Spleen (tissue), 7 donors: ENCODE measurements around the gene OR9G4.

Experiments used
- POLR2A ChIP-seq, 3 donors: fragments of 450-650 bp; IDR thresholded peaks; one replicate each; pipeline ENCODE4 v1.5.1; 2017; ENCODE audit warnings: antibody characterized with exemption in 3 of 3, mild to moderate bottlenecking in 1 of 3
- POLR2AphosphoS5 ChIP-seq, 3 donors: sonication (generic); formaldehyde crosslinking; IDR thresholded peaks; one replicate each; pipeline ENCODE4 v1.5.1; 2017; ENCODE audit warnings: antibody characterized with exemption in 3 of 3
- TF ChIP-seq, protein P1 (sequence below), 11 experiments: fragments of 200-600 bp in 7 of 11; fragments of 450-650 bp in 4 of 11; sonication (generic) in 4 of 11; IDR thresholded peaks in 8 of 11; conservative IDR thresholded peaks in 3 of 11; 1 replicate in 7 of 11; 2 replicates in 4 of 11; pipeline versions ENCODE4 v1.4.0 to v1.8.0; 2016 to 2021; ENCODE audit warnings: antibody characterized with exemption in 11 of 11, inconsistent platforms in 4 of 11, mild to moderate bottlenecking in 1 of 11
- donor health status: DM: no; HTN: no; CAD: no; lungs with moderate emphysema.
- donor health status: DM: no; HTN: no; CAD: no.
- donor health status: DM: no; HTN: no; CAD: no.

DNA sequence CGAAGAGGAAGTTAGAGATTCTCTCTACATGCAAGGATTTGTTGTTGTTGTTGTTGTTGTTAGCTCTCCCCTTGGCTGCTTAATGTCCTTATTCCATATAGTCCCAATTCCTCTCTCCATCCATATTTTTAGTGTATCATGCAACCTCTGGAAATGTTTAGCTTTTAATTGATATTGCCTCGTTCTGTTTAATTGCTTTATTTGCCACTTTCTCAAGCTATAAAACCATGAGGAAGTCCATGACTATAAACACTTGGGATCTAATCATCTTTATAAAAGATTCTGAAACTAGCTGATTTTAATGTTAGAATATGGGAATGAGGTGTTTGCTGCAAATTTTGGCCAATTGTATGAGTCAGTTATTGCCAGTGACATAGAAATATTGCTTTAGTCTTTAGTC is 55.1 kb downstream of the OR9G4 start:
- TF ChIP-seq, protein P1, sequence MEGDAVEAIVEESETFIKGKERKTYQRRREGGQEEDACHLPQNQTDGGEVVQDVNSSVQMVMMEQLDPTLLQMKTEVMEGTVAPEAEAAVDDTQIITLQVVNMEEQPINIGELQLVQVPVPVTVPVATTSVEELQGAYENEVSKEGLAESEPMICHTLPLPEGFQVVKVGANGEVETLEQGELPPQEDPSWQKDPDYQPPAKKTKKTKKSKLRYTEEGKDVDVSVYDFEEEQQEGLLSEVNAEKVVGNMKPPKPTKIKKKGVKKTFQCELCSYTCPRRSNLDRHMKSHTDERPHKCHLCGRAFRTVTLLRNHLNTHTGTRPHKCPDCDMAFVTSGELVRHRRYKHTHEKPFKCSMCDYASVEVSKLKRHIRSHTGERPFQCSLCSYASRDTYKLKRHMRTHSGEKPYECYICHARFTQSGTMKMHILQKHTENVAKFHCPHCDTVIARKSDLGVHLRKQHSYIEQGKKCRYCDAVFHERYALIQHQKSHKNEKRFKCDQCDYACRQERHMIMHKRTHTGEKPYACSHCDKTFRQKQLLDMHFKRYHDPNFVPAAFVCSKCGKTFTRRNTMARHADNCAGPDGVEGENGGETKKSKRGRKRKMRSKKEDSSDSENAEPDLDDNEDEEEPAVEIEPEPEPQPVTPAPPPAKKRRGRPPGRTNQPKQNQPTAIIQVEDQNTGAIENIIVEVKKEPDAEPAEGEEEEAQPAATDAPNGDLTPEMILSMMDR (IDR thresholded peaks at IDR 0.05 in 8 of 11, conservative IDR thresholded peaks at IDR 0.05 in 3 of 11) = no peak
- TF ChIP-seq POLR2A (IDR thresholded peaks at IDR 0.05) (no peak), POLR2AphosphoS5 (IDR thresholded peaks at IDR 0.05) (no peak)
